ENCODE data around the gene ZNF136.

- TF ChIP-seq POLR2AphosphoS5 (IDR thresholded peaks at IDR 0.05; ENCODE audit: low read depth, low read length): peak; percentile 79; the same call in 1 of the 2 replicates
- 0 out of 2 replicates have a peak, but pooled peaks have one; percentile 47 for TF ChIP-seq SIN3A (IDR thresholded peaks at IDR 0.05; ENCODE audit: borderline replicate concordance, insufficient read depth, low read length)
- TF ChIP-seq REST (IDR thresholded peaks at IDR 0.05; ENCODE audit: insufficient read depth in 1 of 2, low read depth in 2 of 2, low read length in 2 of 2): no peak
- TF ChIP-seq TAF1 (IDR thresholded peaks at IDR 0.05; ENCODE audit: borderline replicate concordance, insufficient read depth, low read length): no peak
- no peak for TF ChIP-seq FOXP2 (optimal IDR thresholded peaks at IDR 0.05; ENCODE audit: borderline replicate concordance, extremely low read depth, extremely low read length, insufficient read depth)
Observed at GRCh38 chr19:12162882-12163806, at the start of gene ZNF136.

All from PFSK-1 (cell line).